ENCODE measurements around the gene RAB35.

The RAB35 gene

DNA sequence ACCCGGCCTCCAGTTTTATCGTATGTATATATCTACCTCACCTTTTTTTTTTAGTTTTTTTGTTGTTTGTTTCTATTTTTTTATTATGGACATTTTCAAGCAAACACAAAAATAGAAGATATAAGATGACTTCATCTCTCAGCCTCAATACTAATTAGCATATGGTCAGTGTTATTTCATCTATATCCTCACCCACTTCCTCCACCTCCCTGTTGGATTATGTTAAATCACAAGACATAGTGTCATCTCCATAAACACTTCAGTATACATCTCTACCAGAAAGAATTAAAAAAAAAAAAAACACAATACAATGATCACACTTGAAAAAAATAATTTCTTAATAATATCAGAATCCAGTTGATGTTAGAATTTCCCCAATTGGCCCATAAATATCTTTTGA lies 34.9 kb downstream of the RAB35 start:
- no peak for DNase-seq

GRCh38 chr12:120079411-120080400 lies 36.8 kb downstream of the RAB35 start:
- DNase-seq = no peak

DNA sequence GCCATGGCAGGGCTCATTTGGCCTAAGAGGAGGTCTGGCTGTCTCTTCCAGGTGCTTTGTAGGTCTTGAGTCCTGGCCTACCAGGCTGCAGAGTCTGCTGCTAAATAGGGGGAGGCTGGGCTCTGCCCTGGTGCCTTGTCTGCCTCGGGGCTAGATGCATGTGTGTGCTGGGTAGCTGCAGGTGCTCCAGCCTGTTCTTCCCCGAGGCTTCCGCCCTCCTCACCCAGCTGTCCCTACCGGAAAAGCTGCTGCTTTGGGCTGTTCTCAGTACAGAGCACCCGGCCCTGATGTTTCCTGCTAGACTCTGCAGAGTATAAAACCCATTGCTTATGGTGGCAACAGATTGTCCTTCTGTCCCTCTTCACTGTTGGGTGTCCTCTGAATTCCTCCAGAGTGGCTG lies 37.7 kb downstream of the RAB35 start:
- no peak for DNase-seq

DNA sequence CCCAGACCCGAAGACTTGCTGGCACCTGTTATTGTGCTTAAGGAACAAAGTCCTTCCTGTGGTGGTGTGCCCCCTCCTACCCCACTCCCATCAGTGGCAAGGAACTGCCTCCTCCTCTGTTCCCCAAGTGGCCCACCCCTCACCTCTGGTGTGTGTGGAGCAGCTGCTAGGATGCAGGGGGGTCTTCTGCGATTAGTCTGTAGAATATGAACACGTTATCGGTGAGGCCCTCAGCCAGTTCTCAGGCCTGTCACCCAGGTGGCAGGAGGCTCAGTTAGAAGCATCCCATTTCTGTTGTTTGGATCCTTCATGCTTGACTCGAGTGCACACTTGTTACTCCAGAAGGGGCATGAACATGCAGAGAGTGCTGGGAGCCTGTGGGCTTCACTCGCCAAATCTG lies 39.3 kb downstream of the RAB35 start:
- no peak for DNase-seq

- DNase-seq = no peak
These were observed 39.9 kb downstream of the RAB35 start for GRCh38 chr12:120076651-120077050.

- peak in 1 of 2 donors; percentile 13 for DNase-seq
These were observed 41.4 kb downstream of the RAB35 start for GRCh38 chr12:120075034-120075616.

DNA sequence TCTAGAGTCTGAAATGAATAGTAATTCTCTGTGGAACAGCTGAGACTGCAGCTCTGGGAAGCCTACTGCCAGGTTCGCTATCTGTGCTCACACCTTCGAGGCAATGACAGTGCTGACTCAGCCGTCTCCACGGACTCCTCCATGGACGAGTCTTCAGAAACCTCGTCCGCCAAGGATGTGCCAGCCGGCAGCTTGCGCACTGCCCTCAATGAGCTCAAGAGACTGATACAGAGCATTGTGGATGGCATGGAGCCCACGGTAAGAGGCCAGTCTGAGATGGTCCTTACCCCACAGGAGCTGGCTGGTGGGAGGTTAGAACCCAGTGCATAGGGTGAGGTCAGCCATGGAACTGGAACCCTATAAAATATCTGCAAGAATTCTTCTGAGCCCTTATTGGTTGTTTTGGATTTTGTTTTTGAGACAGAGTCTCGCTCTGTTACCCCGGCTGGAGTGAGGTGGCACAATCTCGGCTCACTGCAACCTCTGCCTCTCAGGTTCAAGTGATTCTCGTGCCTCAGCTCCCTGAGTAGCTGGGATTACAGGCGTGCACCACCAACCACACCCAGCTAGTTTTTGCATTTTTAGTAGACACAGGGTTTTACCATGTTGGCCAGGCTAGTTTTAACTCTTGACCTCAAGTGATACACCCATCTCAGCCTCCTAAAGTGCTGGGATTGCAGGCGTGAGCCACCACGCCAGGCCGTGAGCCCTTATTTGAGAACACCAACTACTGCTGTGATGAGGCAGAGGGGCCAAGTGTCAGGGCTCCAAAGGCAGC lies 43.9 kb downstream of the RAB35 start:
- no peak for DNase-seq

GRCh38 chr12:120071493-120072020 lies 45.0 kb downstream of the RAB35 start:
- no peak for DNase-seq

DNA sequence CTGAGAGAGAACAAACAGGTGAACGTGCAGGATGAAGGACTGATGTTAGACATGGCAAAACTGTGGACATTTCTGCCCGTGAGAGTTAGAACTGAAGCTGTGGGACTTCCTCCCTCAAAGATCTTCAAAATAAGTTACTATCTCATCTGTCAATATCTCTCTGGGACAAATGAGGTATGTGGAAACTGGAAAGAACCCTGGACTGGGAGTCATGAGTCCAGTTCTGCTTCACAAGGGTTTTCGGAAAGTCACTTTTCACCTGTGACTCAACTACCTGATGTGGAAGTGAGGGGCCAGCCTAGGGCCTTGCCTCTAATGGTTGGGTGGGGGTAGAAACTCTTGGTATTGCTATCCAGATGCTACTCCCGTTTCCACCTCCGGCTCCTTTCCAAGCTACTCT lies 47.3 kb downstream of the RAB35 start:
- no peak for DNase-seq

DNA sequence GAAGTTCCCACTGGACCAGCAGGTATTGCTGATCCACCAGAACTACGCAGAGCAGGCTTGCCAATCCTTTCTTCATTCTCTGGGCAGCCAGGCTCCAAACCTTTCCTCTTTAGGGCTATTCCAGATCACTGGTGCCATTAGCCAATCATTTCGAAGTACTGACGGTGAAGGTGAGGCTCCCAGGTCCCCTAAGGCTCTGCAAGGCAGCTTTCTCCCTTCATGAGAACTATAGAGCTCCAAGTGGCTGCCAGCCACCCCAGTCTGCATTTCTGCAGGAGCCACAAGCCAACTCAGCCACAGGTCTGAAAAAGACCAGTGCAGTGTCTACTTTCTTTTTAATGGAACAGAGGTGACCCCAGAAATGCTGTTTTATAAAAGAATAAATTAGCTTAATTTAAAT lies 48.7 kb downstream of the RAB35 start:
- DNase-seq = no peak

GRCh38 chr12:120067084-120067869 lies 49.3 kb downstream of the RAB35 start:
- no peak for DNase-seq

DNA sequence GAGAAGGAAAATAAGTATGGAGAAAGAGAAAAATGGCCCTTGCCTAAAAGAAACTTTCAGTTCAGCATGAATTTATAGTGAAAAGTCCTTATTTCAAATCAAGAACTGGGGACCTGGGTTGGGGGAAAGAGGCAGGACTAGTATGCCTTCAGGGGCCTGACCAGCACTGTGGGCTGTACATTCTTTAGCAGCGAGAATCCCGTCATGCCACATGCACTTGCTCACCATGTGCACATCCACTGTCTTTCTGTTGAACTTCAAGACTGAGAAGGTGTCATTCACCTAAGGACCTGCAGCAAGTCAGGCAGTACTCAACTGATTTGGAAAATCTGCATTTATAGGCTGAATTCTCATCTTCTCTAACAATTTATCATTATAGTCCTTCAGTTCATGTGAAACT lies 50.2 kb downstream of the RAB35 start:
- no peak for DNase-seq

- DNase-seq = no peak
These were observed 51.1 kb downstream of the RAB35 start for GRCh38 chr12:120065472-120065871.

- no peak for DNase-seq
These were observed 52.3 kb downstream of the RAB35 start for GRCh38 chr12:120064054-120064940.

- DNase-seq = no peak
These were observed 53.5 kb downstream of the RAB35 start for GRCh38 chr12:120062976-120063579.

DNA sequence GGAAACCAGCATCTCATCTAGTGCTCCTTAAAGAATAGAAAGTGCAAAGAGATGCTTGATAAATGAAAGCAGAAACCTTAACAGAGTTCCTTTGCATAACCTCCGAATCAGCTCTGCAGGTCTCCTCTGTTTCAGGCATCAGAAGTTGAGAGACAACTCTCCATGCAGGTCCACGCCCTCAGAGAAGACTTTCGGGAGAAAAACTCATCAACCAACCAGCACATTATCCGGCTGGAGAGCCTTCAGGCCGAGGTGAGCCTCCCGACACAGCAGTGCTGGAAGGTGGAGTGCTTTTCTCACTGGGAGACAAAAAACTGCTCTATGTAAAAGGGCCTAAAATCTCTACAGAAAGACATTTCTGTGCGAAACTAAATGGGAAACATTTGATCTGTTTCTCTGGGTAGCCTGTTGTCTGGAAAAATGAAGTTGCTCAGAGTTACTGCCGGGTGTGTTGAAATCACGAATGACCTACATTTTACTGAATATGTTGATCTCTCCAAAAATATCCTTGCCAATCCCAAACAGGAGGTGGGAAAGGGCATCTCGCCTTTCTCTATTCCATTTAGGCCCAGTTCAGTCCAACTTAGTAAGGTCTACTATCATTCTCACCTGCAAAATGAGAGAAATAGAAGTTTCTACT lies 54.9 kb downstream of the RAB35 start:
- no peak for DNase-seq

- no peak for DNase-seq
These were observed 55.8 kb downstream of the RAB35 start for GRCh38 chr12:120060717-120061116.

DNA sequence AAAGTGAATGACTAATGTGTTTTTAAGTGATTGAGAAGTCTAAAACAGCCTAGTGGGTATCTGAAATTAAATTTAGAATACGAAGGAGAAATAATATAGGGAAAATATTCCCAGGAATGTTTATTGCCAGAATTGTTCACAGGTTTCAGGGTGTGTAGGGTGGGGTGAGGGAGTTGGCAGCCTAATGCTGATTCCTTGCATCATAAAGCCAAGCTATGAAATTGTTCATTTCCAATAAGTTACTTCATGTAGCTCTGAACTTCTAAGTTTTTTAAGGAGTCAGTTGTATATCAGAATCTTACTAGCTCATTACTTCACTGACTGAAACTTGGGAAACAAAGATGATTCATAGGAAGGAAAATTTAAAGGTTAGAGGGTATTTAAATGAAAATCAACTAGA lies 56.4 kb downstream of the RAB35 start:
- DNase-seq = no peak

- DNase-seq = no peak
These were observed 59.8 kb downstream of the RAB35 start for GRCh38 chr12:120056739-120057138.

GRCh38 chr12:120055231-120056000 lies 61.1 kb downstream of the RAB35 start:
- no peak for DNase-seq

Measured in CD4-positive, alpha-beta T cell treated with Interleukin-1 beta for 1 hour (primary cell).